ENCODE data around the gene ERI2. TPM values are rescaled to one million over a fixed set of nuclear protein-coding genes. Genes with fewer than 3 reads are reported as not detected.

Gene ERI2
- total and polyA plus RNA-seq, 2 of the 13 experiments (the other 11 are each of a cell fraction or from before 2014, with no cell fraction given): 17.4 to 41.3 TPM

DNA sequence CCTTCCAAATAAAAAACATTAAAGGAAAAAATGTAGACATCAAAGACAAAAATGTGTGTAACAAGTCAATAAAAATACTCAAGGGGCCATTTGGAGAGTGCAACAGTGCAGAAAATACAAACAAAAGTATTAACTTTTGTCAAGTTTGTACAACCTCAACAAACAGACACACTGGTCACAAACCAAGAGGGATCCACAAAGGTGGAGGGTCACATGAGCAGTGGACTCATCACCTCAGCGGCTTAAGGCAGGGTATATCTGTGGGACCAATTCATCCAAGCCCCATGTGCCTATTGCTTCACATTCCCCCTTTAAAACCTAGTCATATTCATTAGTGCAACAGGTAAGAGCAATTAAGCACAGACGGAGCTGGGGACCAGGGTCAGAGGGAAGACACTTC lies 48.7 kb upstream of the ERI2 start (continued):
- TF ChIP-seq HNRNPL (IDR thresholded peaks at IDR 0.05; ENCODE audit: low read depth, low read length) (no peak), ZNF34 (CRISPR knock-in tag; IDR thresholded peaks at IDR 0.05; ENCODE audit: borderline replicate concordance) (no peak), MTA3 (CRISPR knock-in tag; IDR thresholded peaks at IDR 0.05) (no peak), FOXK1 (CRISPR knock-in tag; IDR thresholded peaks at IDR 0.05; ENCODE audit: borderline replicate concordance, low read depth) (no peak), ZFP36 (IDR thresholded peaks at IDR 0.05; ENCODE audit: borderline replicate concordance, low read depth, low read length, partially characterized antibody) (no peak), ZNF547 (CRISPR knock-in tag; IDR thresholded peaks at IDR 0.05) (0 out of 2 replicates have a peak, but pooled peaks have one; percentile 58), SIN3A (IDR thresholded peaks at IDR 0.05; ENCODE audit: borderline replicate concordance, low read depth, low read length) (no peak), ZNF713 (CRISPR knock-in tag; IDR thresholded peaks at IDR 0.05) (no peak), ZBTB20 (CRISPR knock-in tag; IDR thresholded peaks at IDR 0.05; ENCODE audit: borderline replicate concordance, low read depth) (no peak), TEAD2 (CRISPR knock-in tag; IDR thresholded peaks at IDR 0.05) (no peak), ZNF337 (CRISPR knock-in tag; IDR thresholded peaks at IDR 0.05; ENCODE audit: borderline replicate concordance, low read depth) (no peak), ZFP41 (CRISPR knock-in tag; IDR thresholded peaks at IDR 0.05; ENCODE audit: borderline replicate concordance) (no peak), ZNF788 (CRISPR knock-in tag; IDR thresholded peaks at IDR 0.05; ENCODE audit: borderline replicate concordance) (no peak), MBNL3 (CRISPR knock-in tag; conservative IDR thresholded peaks at IDR 0.05) (no peak), HDAC1 (CRISPR knock-in tag; IDR thresholded peaks at IDR 0.05) (0 out of 2 replicates have a peak, but pooled peaks have one; percentile 31), ZNF10 (CRISPR knock-in tag; IDR thresholded peaks at IDR 0.05; ENCODE audit: borderline replicate concordance, low read depth) (no peak), ARID2 (CRISPR knock-in tag; IDR thresholded peaks at IDR 0.05; ENCODE audit: borderline replicate concordance) (no peak)
- TF ChIP-seq, protein P1, sequence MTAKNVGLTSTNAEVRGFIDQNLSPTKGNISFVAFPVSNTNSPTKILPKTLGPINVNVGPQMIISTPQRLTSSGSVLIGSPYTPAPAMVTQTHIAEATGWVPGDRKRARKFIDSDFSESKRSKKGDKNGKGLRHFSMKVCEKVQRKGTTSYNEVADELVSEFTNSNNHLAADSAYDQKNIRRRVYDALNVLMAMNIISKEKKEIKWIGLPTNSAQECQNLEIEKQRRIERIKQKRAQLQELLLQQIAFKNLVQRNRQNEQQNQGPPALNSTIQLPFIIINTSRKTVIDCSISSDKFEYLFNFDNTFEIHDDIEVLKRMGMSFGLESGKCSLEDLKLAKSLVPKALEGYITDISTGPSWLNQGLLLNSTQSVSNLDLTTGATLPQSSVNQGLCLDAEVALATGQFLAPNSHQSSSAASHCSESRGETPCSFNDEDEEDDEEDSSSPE (CRISPR knock-in tag; IDR thresholded peaks at IDR 0.05): no peak
- TF ChIP-seq, protein P2, sequence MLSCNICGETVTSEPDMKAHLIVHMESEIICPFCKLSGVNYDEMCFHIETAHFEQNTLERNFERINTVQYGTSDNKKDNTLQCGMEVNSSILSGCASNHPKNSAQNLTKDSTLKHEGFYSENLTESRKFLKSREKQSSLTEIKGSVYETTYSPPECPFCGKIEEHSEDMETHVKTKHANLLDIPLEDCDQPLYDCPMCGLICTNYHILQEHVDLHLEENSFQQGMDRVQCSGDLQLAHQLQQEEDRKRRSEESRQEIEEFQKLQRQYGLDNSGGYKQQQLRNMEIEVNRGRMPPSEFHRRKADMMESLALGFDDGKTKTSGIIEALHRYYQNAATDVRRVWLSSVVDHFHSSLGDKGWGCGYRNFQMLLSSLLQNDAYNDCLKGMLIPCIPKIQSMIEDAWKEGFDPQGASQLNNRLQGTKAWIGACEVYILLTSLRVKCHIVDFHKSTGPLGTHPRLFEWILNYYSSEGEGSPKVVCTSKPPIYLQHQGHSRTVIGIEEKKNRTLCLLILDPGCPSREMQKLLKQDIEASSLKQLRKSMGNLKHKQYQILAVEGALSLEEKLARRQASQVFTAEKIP (CRISPR knock-in tag; IDR thresholded peaks at IDR 0.05; ENCODE audit: borderline replicate concordance): no peak
- TF ChIP-seq, protein P3, sequence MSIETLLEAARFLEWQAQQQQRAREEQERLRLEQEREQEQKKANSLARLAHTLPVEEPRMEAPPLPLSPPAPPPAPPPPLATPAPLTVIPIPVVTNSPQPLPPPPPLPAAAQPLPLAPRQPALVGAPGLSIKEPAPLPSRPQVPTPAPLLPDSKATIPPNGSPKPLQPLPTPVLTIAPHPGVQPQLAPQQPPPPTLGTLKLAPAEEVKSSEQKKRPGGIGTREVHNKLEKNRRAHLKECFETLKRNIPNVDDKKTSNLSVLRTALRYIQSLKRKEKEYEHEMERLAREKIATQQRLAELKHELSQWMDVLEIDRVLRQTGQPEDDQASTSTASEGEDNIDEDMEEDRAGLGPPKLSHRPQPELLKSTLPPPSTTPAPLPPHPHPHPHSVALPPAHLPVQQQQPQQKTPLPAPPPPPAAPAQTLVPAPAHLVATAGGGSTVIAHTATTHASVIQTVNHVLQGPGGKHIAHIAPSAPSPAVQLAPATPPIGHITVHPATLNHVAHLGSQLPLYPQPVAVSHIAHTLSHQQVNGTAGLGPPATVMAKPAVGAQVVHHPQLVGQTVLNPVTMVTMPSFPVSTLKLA (IDR thresholded peaks at IDR 0.05): no peak
- TF ChIP-seq, protein P4, sequence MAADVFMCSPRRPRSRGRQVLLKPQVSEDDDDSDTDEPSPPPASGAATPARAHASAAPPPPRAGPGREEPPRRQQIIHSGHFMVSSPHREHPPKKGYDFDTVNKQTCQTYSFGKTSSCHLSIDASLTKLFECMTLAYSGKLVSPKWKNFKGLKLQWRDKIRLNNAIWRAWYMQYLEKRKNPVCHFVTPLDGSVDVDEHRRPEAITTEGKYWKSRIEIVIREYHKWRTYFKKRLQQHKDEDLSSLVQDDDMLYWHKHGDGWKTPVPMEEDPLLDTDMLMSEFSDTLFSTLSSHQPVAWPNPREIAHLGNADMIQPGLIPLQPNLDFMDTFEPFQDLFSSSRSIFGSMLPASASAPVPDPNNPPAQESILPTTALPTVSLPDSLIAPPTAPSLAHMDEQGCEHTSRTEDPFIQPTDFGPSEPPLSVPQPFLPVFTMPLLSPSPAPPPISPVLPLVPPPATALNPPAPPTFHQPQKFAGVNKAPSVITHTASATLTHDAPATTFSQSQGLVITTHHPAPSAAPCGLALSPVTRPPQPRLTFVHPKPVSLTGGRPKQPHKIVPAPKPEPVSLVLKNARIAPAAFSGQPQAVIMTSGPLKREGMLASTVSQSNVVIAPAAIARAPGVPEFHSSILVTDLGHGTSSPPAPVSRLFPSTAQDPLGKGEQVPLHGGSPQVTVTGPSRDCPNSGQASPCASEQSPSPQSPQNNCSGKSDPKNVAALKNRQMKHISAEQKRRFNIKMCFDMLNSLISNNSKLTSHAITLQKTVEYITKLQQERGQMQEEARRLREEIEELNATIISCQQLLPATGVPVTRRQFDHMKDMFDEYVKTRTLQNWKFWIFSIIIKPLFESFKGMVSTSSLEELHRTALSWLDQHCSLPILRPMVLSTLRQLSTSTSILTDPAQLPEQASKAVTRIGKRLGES (CRISPR knock-in tag; IDR thresholded peaks at IDR 0.05; ENCODE audit: borderline replicate concordance): no peak
- TF ChIP-seq, protein P5, sequence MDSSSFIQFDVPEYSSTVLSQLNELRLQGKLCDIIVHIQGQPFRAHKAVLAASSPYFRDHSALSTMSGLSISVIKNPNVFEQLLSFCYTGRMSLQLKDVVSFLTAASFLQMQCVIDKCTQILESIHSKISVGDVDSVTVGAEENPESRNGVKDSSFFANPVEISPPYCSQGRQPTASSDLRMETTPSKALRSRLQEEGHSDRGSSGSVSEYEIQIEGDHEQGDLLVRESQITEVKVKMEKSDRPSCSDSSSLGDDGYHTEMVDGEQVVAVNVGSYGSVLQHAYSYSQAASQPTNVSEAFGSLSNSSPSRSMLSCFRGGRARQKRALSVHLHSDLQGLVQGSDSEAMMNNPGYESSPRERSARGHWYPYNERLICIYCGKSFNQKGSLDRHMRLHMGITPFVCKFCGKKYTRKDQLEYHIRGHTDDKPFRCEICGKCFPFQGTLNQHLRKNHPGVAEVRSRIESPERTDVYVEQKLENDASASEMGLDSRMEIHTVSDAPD (CRISPR knock-in tag; IDR thresholded peaks at IDR 0.05): no peak

Measured in HepG2 (cell line).